ENCODE results near the gene CHIT1. TPM values are rescaled to one million over a fixed set of nuclear protein-coding genes. Genes with fewer than 3 reads are reported as not detected.

CHIT1 gene
- polyA plus RNA-seq, 1 donor from 2014 or later: not detected

DNA sequence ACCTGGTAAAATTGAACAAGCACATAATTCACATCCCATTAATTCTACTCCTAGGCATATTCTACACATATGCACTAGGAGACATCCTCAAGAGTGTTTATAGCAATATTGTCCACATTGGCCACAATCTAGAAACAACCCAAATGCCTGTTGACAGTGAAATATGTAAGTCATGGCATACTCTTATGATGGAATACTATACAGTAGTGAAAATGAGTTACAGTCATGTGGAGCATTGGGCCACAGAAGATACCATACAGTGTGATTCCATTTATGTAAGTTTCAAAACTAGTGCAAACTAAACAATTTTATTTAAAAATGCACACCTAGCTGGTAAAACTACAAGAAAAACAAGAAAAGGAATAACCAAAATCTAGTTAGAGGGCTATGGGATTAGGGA, 19.1 kb downstream of the CHIT1 start:
- no peaks in the 10 kb centered on the region for H3K79me2 ChIP-seq (replicated peaks; ENCODE audit: insufficient read depth, low read length)
- H3K9me3 ChIP-seq (ENCODE audit: low read length): no peaks in the 10 kb centered on the region
- H2AFZ ChIP-seq (ENCODE audit: low read depth, low read length): no peak overlapping the region
- no peaks in the 10 kb centered on the region for H3K36me3 ChIP-seq (ENCODE audit: insufficient read depth, low read length)
- no peak overlapping the region for H3K27ac ChIP-seq (ENCODE audit: low read length)
- H3K9me2 ChIP-seq (ENCODE audit: insufficient read depth, low read length): no peaks in the 10 kb centered on the region
- TF ChIP-seq, protein P1, sequence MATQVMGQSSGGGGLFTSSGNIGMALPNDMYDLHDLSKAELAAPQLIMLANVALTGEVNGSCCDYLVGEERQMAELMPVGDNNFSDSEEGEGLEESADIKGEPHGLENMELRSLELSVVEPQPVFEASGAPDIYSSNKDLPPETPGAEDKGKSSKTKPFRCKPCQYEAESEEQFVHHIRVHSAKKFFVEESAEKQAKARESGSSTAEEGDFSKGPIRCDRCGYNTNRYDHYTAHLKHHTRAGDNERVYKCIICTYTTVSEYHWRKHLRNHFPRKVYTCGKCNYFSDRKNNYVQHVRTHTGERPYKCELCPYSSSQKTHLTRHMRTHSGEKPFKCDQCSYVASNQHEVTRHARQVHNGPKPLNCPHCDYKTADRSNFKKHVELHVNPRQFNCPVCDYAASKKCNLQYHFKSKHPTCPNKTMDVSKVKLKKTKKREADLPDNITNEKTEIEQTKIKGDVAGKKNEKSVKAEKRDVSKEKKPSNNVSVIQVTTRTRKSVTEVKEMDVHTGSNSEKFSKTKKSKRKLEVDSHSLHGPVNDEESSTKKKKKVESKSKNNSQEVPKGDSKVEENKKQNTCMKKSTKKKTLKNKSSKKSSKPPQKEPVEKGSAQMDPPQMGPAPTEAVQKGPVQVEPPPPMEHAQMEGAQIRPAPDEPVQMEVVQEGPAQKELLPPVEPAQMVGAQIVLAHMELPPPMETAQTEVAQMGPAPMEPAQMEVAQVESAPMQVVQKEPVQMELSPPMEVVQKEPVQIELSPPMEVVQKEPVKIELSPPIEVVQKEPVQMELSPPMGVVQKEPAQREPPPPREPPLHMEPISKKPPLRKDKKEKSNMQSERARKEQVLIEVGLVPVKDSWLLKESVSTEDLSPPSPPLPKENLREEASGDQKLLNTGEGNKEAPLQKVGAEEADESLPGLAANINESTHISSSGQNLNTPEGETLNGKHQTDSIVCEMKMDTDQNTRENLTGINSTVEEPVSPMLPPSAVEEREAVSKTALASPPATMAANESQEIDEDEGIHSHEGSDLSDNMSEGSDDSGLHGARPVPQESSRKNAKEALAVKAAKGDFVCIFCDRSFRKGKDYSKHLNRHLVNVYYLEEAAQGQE (IDR thresholded peaks at IDR 0.05; ENCODE audit: borderline replicate concordance): no peak
- no peak for TF ChIP-seq EP300 (conservative IDR thresholded peaks at IDR 0.05; ENCODE audit: poor library complexity, severe bottlenecking)
- TF ChIP-seq TAF1 (IDR thresholded peaks at IDR 0.05; ENCODE audit: low read depth): no peak
- no peak for TF ChIP-seq MXI1 (conservative IDR thresholded peaks at IDR 0.05; ENCODE audit: poor library complexity, severe bottlenecking)
- no peak for TF ChIP-seq EZH2 (IDR thresholded peaks at IDR 0.05; ENCODE audit: borderline replicate concordance, insufficient read depth, low read length, poor library complexity, severe bottlenecking)
- no peak for TF ChIP-seq SMC3 (conservative IDR thresholded peaks at IDR 0.05; ENCODE audit: poor library complexity)
- no peak for TF ChIP-seq RAD21 (conservative IDR thresholded peaks at IDR 0.05)
- TF ChIP-seq, protein P2, sequence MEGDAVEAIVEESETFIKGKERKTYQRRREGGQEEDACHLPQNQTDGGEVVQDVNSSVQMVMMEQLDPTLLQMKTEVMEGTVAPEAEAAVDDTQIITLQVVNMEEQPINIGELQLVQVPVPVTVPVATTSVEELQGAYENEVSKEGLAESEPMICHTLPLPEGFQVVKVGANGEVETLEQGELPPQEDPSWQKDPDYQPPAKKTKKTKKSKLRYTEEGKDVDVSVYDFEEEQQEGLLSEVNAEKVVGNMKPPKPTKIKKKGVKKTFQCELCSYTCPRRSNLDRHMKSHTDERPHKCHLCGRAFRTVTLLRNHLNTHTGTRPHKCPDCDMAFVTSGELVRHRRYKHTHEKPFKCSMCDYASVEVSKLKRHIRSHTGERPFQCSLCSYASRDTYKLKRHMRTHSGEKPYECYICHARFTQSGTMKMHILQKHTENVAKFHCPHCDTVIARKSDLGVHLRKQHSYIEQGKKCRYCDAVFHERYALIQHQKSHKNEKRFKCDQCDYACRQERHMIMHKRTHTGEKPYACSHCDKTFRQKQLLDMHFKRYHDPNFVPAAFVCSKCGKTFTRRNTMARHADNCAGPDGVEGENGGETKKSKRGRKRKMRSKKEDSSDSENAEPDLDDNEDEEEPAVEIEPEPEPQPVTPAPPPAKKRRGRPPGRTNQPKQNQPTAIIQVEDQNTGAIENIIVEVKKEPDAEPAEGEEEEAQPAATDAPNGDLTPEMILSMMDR (IDR thresholded peaks at IDR 0.05; ENCODE audit: poor library complexity, severe bottlenecking): no peak
- no peak for TF ChIP-seq POLR2AphosphoS5 (IDR thresholded peaks at IDR 0.05)
- H3F3A ChIP-seq (ENCODE audit: insufficient read depth, low read length, poor library complexity, severe bottlenecking): no peaks in the 10 kb centered on the region
- H4K20me1 ChIP-seq (ENCODE audit: insufficient read depth): no peaks in the 10 kb centered on the region
- H3K4me2 ChIP-seq (ENCODE audit: low read length): no peak overlapping the region
- no peaks in the 10 kb centered on the region for H3K27me3 ChIP-seq (ENCODE audit: insufficient read depth, low read depth, low read length)
- no peak overlapping the region for H3K9ac ChIP-seq (ENCODE audit: low read length)
- no peak overlapping the region for H3K4me3 ChIP-seq (ENCODE audit: low read length)

DNA sequence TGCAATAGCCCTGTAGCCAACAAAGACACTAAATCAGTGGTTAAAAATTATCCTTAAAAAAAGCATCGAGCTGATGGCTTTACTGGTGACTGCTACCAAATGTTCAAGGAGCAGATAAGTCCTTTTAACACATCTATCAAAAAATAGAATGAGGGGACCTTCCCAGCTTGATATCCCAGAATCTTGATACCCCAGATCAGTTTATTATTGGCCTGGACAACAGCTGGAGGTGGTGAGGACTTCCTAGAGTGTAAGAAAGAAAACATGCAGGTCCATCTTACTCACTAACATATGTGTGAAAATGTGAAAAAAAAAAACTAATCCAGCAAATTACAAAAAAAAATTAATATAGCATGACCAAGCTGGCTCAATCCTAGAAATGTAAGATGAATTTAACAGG, 21.3 kb downstream of the CHIT1 start:
- Histone ChIP-seq H3K4me2 (ENCODE audit: low read length) (no peak overlapping the region), H3K9ac (ENCODE audit: low read length) (no peak overlapping the region), H4K20me1 (ENCODE audit: insufficient read depth) (no peaks in the 10 kb centered on the region), H3K9me3 (ENCODE audit: low read length) (no peaks in the 10 kb centered on the region), H3K79me2 (replicated peaks; ENCODE audit: insufficient read depth, low read length) (no peaks in the 10 kb centered on the region), H3K27ac (ENCODE audit: low read length) (no peak overlapping the region), H3K27me3 (ENCODE audit: insufficient read depth, low read depth, low read length) (no peaks in the 10 kb centered on the region), H3F3A (ENCODE audit: insufficient read depth, low read length, poor library complexity, severe bottlenecking) (no peaks in the 10 kb centered on the region), H3K4me3 (ENCODE audit: low read length) (no peak overlapping the region), H3K36me3 (ENCODE audit: insufficient read depth, low read length) (no peaks in the 10 kb centered on the region), H2AFZ (ENCODE audit: low read depth, low read length) (no peak overlapping the region), H3K9me2 (ENCODE audit: insufficient read depth, low read length) (no peaks in the 10 kb centered on the region)
- no peak for TF ChIP-seq POLR2AphosphoS5 (IDR thresholded peaks at IDR 0.05)
- TF ChIP-seq RAD21 (conservative IDR thresholded peaks at IDR 0.05): no peak
- no peak for TF ChIP-seq EZH2 (IDR thresholded peaks at IDR 0.05; ENCODE audit: borderline replicate concordance, insufficient read depth, low read length, poor library complexity, severe bottlenecking)
- no peak for TF ChIP-seq TAF1 (IDR thresholded peaks at IDR 0.05; ENCODE audit: low read depth)
- TF ChIP-seq, protein P1 (IDR thresholded peaks at IDR 0.05; ENCODE audit: borderline replicate concordance): no peak
- TF ChIP-seq SMC3 (conservative IDR thresholded peaks at IDR 0.05; ENCODE audit: poor library complexity): no peak
- TF ChIP-seq, protein P2 (IDR thresholded peaks at IDR 0.05; ENCODE audit: poor library complexity, severe bottlenecking): no peak
- TF ChIP-seq MXI1 (conservative IDR thresholded peaks at IDR 0.05; ENCODE audit: poor library complexity, severe bottlenecking): no peak
- no peak for TF ChIP-seq EP300 (conservative IDR thresholded peaks at IDR 0.05; ENCODE audit: poor library complexity, severe bottlenecking)
